ENCODE measurements around the gene NANOS3. TPM values are rescaled to one million over a fixed set of nuclear protein-coding genes. Genes with fewer than 3 reads are reported as not detected.

Gene NANOS3
- total and polyA plus RNA-seq, 9 of the 15 experiments (the other 6 are each of a cell fraction or from before 2014, with no cell fraction given): not detected

DNA sequence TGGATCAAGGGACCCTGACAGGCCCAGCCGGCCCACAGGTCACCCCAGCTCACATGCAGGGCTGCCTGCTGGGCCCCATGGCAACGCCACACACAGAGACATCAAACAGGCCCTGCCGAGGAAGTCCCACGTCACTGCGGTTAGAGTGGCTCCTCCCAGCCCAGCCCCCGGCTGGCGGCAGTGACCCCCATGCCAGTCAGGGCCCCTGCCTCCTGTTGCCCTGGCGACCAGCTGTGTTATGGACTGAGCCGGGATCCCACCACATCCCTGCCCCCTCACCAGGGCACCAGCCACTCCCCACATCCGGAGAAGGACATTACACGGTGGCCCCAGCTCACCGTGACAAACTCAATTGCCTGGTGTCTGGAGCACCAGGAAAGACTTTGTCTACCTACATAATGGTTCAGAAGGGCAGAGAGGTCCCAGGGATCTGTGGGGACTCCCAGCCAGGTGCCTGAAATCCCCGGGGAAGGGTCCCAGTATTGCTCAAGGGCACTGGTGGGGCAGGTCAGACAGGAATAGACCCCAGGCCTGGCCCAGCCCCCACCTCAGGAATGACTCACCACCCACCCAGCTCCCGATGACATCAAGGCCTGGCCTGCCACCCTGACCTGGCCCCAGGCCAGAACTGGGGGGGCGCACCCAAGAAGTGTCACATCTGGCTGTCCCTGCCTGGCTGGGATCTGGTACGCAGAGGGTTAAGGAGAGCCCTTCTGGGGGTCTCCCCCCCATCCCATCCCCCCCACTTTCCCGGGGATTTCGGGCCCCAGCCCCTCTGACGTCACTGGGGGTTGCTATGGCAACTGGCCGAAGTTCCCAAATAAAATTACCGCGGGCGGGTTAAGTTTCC is 30.2 kb upstream of the NANOS3 start (continued):
- TF ChIP-seq ETV6 (IDR thresholded peaks at IDR 0.05; ENCODE audit: borderline replicate concordance in 1 of 2, low read depth in 2 of 2, low read length in 1 of 2) (no peak), ETV6 (CRISPR knock-in tag; IDR thresholded peaks at IDR 0.05; ENCODE audit: borderline replicate concordance) (no peak), CTBP1 (IDR thresholded peaks at IDR 0.05; ENCODE audit: borderline replicate concordance) (peak; percentile 61), MTA1 (IDR thresholded peaks at IDR 0.05; ENCODE audit: borderline replicate concordance) (peak; percentile 66; the same call in 1 of the 2 replicates), NBN (IDR thresholded peaks at IDR 0.05; ENCODE audit: low read depth) (no peak), TARDBP (IDR thresholded peaks at IDR 0.05) (no peak; the same call in 1 of the 2 replicates), RBFOX2 (IDR thresholded peaks at IDR 0.05; ENCODE audit: low read depth, low read length) (peak; percentile 3; the same call in 1 of the 2 replicates), BRF1 (IDR thresholded peaks at IDR 0.05; ENCODE audit: borderline replicate concordance, extremely low read depth, insufficient read length) (no peak), STAT5B (CRISPR knock-in tag; IDR thresholded peaks at IDR 0.05) (no peak), PHB2 (IDR thresholded peaks at IDR 0.05; ENCODE audit: low read depth) (no peak), GABPA (tag; conservative IDR thresholded peaks at IDR 0.05; ENCODE audit: low read depth) (no peak), GATA2 (CRISPR knock-in tag; IDR thresholded peaks at IDR 0.05) (no peak), ZNF668 (CRISPR knock-in tag; IDR thresholded peaks at IDR 0.05) (no peak), RHOXF2B (CRISPR knock-in tag; conservative IDR thresholded peaks at IDR 0.05) (no peak), NCOA4 (IDR thresholded peaks at IDR 0.05; ENCODE audit: partially characterized antibody) (no peak), TSC22D4 (tag; IDR thresholded peaks at IDR 0.05) (no peak), NONO (IDR thresholded peaks at IDR 0.05; ENCODE audit: low read depth in 2 of 2, low read length in 1 of 2) (no peak), NFYB (IDR thresholded peaks at IDR 0.05; ENCODE audit: extremely low read depth, insufficient read length) (no peak), ZNF282 (CRISPR knock-in tag; IDR thresholded peaks at IDR 0.05) (no peak)
- TF ChIP-seq, protein P1, sequence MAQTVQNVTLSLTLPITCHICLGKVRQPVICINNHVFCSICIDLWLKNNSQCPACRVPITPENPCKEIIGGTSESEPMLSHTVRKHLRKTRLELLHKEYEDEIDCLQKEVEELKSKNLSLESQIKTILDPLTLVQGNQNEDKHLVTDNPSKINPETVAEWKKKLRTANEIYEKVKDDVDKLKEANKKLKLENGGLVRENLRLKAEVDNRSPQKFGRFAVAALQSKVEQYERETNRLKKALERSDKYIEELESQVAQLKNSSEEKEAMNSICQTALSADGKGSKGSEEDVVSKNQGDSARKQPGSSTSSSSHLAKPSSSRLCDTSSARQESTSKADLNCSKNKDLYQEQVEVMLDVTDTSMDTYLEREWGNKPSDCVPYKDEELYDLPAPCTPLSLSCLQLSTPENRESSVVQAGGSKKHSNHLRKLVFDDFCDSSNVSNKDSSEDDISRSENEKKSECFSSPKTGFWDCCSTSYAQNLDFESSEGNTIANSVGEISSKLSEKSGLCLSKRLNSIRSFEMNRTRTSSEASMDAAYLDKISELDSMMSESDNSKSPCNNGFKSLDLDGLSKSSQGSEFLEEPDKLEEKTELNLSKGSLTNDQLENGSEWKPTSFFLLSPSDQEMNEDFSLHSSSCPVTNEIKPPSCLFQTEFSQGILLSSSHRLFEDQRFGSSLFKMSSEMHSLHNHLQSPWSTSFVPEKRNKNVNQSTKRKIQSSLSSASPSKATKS (CRISPR knock-in tag; IDR thresholded peaks at IDR 0.05): no peak
- TF ChIP-seq, protein P2, sequence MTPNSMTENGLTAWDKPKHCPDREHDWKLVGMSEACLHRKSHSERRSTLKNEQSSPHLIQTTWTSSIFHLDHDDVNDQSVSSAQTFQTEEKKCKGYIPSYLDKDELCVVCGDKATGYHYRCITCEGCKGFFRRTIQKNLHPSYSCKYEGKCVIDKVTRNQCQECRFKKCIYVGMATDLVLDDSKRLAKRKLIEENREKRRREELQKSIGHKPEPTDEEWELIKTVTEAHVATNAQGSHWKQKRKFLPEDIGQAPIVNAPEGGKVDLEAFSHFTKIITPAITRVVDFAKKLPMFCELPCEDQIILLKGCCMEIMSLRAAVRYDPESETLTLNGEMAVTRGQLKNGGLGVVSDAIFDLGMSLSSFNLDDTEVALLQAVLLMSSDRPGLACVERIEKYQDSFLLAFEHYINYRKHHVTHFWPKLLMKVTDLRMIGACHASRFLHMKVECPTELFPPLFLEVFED (CRISPR knock-in tag; conservative IDR thresholded peaks at IDR 0.05): 0 out of 2 replicates have a peak, but pooled peaks have one; percentile 14
- TF ChIP-seq, protein P3, sequence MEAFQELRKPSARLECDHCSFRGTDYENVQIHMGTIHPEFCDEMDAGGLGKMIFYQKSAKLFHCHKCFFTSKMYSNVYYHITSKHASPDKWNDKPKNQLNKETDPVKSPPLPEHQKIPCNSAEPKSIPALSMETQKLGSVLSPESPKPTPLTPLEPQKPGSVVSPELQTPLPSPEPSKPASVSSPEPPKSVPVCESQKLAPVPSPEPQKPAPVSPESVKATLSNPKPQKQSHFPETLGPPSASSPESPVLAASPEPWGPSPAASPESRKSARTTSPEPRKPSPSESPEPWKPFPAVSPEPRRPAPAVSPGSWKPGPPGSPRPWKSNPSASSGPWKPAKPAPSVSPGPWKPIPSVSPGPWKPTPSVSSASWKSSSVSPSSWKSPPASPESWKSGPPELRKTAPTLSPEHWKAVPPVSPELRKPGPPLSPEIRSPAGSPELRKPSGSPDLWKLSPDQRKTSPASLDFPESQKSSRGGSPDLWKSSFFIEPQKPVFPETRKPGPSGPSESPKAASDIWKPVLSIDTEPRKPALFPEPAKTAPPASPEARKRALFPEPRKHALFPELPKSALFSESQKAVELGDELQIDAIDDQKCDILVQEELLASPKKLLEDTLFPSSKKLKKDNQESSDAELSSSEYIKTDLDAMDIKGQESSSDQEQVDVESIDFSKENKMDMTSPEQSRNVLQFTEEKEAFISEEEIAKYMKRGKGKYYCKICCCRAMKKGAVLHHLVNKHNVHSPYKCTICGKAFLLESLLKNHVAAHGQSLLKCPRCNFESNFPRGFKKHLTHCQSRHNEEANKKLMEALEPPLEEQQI (IDR thresholded peaks at IDR 0.05): no peak
